Neuronal stem cell (in vitro differentiated cells): ENCODE measurements around the gene RXFP2.

Experiments
- DNase-seq: peaks from one replicate; pipeline ENCODE4 v3.0.0-alpha.2; 2013; ENCODE audit warnings: low spot score
- H2AFZ ChIP-seq: one replicate; pipeline ENCODE4 v1.6.1; 2013; ENCODE audit warnings: mild to moderate bottlenecking, low read length, inconsistent platforms
- H2AK5ac ChIP-seq: 2 replicates; pipeline ENCODE4 v1.6.1; 2013; ENCODE audit warnings: low read depth, mild to moderate bottlenecking, inconsistent platforms, low read length, moderate library complexity, mixed read lengths
- H2BK120ac ChIP-seq: 2 replicates; pipeline ENCODE4 v1.6.1; 2013; ENCODE audit warnings: low read depth, mild to moderate bottlenecking, inconsistent platforms, low read length, moderate library complexity, mixed read lengths
- H2BK12ac ChIP-seq: one replicate; pipeline ENCODE4 v1.6.1; 2013; ENCODE audit warnings: low read length, inconsistent platforms
- H2BK15ac ChIP-seq: 2 replicates; pipeline ENCODE4 v1.6.1; 2013; ENCODE audit warnings: mild to moderate bottlenecking, low read length, inconsistent platforms, mixed read lengths
- H2BK5ac ChIP-seq: one replicate; pipeline ENCODE4 v1.6.1; 2013; ENCODE audit warnings: inconsistent platforms, mild to moderate bottlenecking, low read length, moderate library complexity
- H3K14ac ChIP-seq: one replicate; pipeline ENCODE4 v1.6.1; 2013; ENCODE audit warnings: low read length, inconsistent platforms
- H3K18ac ChIP-seq: 2 replicates; pipeline ENCODE4 v1.6.1; 2013; ENCODE audit warnings: low read length, inconsistent platforms
- H3K23ac ChIP-seq: 2 replicates; pipeline ENCODE4 v1.6.1; 2013; ENCODE audit warnings: low read depth, mild to moderate bottlenecking, mixed read lengths, low read length, inconsistent platforms; ENCODE audit not compliant: poor library complexity
- H3K27ac ChIP-seq: replicated peaks from 3 replicates; pipeline ENCODE4 v1.5.1; 2013; ENCODE audit warnings: low read length, inconsistent platforms
- H3K27me3 ChIP-seq, 3 experiments: 2 replicates each; pipeline ENCODE4 v1.6.1; 2013; ENCODE audit warnings: low read length in 3 of 3, mild to moderate bottlenecking in 2 of 3, inconsistent platforms in 1 of 3, low read depth in 1 of 3, mixed read lengths in 1 of 3, moderate library complexity in 1 of 3; ENCODE audit not compliant: control insufficient read depth in 3 of 3, insufficient read depth in 3 of 3
- H3K36me3 ChIP-seq, 2 donors: replicated peaks in 1 of 2; 2 replicates each; pipeline ENCODE4 v1.6.1; 2013; ENCODE audit warnings: low read length in 2 of 2; ENCODE audit not compliant: control insufficient read depth in 2 of 2, insufficient read depth in 2 of 2
- H3K4ac ChIP-seq: 2 replicates; pipeline ENCODE4 v1.6.1; 2013; ENCODE audit warnings: inconsistent platforms, mild to moderate bottlenecking, low read length, moderate library complexity
- H3K4me1 ChIP-seq, 2 donors: 1 replicate in 1 of 2; 2 replicates in 1 of 2; pipeline ENCODE4 v1.6.1; 2013; ENCODE audit warnings: low read length in 2 of 2, low read depth in 1 of 2; ENCODE audit not compliant: control insufficient read depth in 2 of 2, insufficient read depth in 1 of 2
- H3K4me2 ChIP-seq: one replicate; pipeline ENCODE4 v1.6.1; 2013; ENCODE audit warnings: mild to moderate bottlenecking, low read length, inconsistent platforms; ENCODE audit not compliant: insufficient read depth, poor library complexity, severe bottlenecking
- H3K4me3 ChIP-seq, 2 donors: 2 replicates each; pipeline ENCODE4 v1.5.1; 2013; ENCODE audit warnings: low read length in 2 of 2, mild to moderate bottlenecking in 2 of 2, inconsistent platforms in 1 of 2, moderate library complexity in 1 of 2
- H3K79me1 ChIP-seq: one replicate; pipeline ENCODE4 v1.6.1; 2013; ENCODE audit warnings: low read depth, mild to moderate bottlenecking, inconsistent platforms, low read length, moderate library complexity
- H3K9ac ChIP-seq: one replicate; pipeline ENCODE4 v1.6.1; 2013; ENCODE audit warnings: mild to moderate bottlenecking, low read depth, low read length, inconsistent platforms; ENCODE audit not compliant: poor library complexity
- H3K9me3 ChIP-seq, 2 donors: replicated peaks in 1 of 2; 2 replicates each; pipeline versions ENCODE3 to v1.6.1; 2013; ENCODE audit warnings: low read length in 2 of 2, mild to moderate bottlenecking in 2 of 2, inconsistent platforms in 1 of 2, low read depth in 1 of 2, mixed read lengths in 1 of 2, moderate library complexity in 1 of 2; ENCODE audit not compliant: control insufficient read depth in 2 of 2, insufficient read depth in 1 of 2
- H4K8ac ChIP-seq: one replicate; pipeline ENCODE4 v1.6.1; 2013; ENCODE audit warnings: low read depth, mild to moderate bottlenecking, inconsistent platforms, low read length, moderate library complexity
- H4K91ac ChIP-seq: one replicate; pipeline ENCODE4 v1.6.1; 2013; ENCODE audit warnings: low read length, low read depth, mild to moderate bottlenecking, inconsistent platforms; ENCODE audit not compliant: poor library complexity
- WGBS, 2 donors: extraction: QIAGEN DNeasy Blood & Tissue Kit; methylation state at CpG; one replicate each; pipeline ENCODE4 v1.1.7; 2013; ENCODE audit warnings: missing lambda C conversion rate in 2 of 2, mixed read lengths in 1 of 2; ENCODE audit not compliant: insufficient read length in 2 of 2, insufficient replicate concordance in 1 of 2; ENCODE audit errors: extremely low coverage in 2 of 2; 5-methylcytosine and 5-hydroxymethylcytosine counted together

RXFP2 gene

GRCh38 chr13:31764556-31764955, 25.2 kb downstream of the RXFP2 start:
- H3K27ac ChIP-seq: no peak overlapping the region
- no peak overlapping the region for H3K9ac ChIP-seq
- H3K4me1 ChIP-seq: no peaks in the 10 kb centered on the region
- H3K23ac ChIP-seq: no peak overlapping the region
- H3K36me3 ChIP-seq: no peaks in the 10 kb centered on the region
- H3K18ac ChIP-seq: no peak overlapping the region
- H2BK12ac ChIP-seq: no peak overlapping the region
- no peak overlapping the region for H2BK5ac ChIP-seq
- no peak overlapping the region for H2BK120ac ChIP-seq
- H3K4me2 ChIP-seq: no peak overlapping the region
- no peaks in the 10 kb centered on the region for H3K27me3 ChIP-seq
- no CpG with 5 or more reads among the region's 2 CpGs for WGBS, 2 donors
- no peak overlapping the region for H4K8ac ChIP-seq
- H3K79me1 ChIP-seq: no peaks in the 10 kb centered on the region
- no peak overlapping the region for H3K14ac ChIP-seq
- no peak for DNase-seq
- no peak overlapping the region for H2AK5ac ChIP-seq
- H2AFZ ChIP-seq: no peak overlapping the region
- H4K91ac ChIP-seq: no peak overlapping the region
- H3K9me3 ChIP-seq: no peaks in the 10 kb centered on the region
- H3K4ac ChIP-seq: no peak overlapping the region
- H2BK15ac ChIP-seq: no peak overlapping the region
- H3K4me3 ChIP-seq: no peak overlapping the region

GRCh38 chr13:31765138-31765785, 25.9 kb downstream of the RXFP2 start:
- Histone ChIP-seq H2BK12ac (no peak overlapping the region), H3K27ac (no peak overlapping the region), H2BK15ac (no peak overlapping the region), H3K4me1 (no peaks in the 10 kb centered on the region), H3K27me3 (no peaks in the 10 kb centered on the region), H3K23ac (no peak overlapping the region), H3K4ac (no peak overlapping the region), H3K18ac (no peak overlapping the region), H3K36me3 (no peaks in the 10 kb centered on the region), H3K14ac (no peak overlapping the region), H4K8ac (no peak overlapping the region), H3K4me3 (no peak overlapping the region), H3K9ac (no peak overlapping the region), H3K79me1 (no peaks in the 10 kb centered on the region), H3K4me2 (no peak overlapping the region), H2BK5ac (no peak overlapping the region), H2BK120ac (no peak overlapping the region), H2AFZ (no peak overlapping the region), H2AK5ac (no peak overlapping the region), H3K9me3 (no peaks in the 10 kb centered on the region), H4K91ac (no peak overlapping the region)
- no CpG with 5 or more reads among the region's 2 CpGs for WGBS, 2 donors
- no peak for DNase-seq

GRCh38 chr13:31767175-31767900, 28.0 kb downstream of the RXFP2 start:
- Histone ChIP-seq H2AFZ (no peak overlapping the region), H2BK12ac (no peak overlapping the region), H3K79me1 (no peaks in the 10 kb centered on the region), H2BK120ac (no peak overlapping the region), H3K4ac (no peak overlapping the region), H2AK5ac (no peak overlapping the region), H4K8ac (no peak overlapping the region), H2BK5ac (no peak overlapping the region), H3K4me2 (no peak overlapping the region), H3K27me3 (no peaks in the 10 kb centered on the region), H3K18ac (no peak overlapping the region), H3K23ac (no peak overlapping the region), H3K4me1 (no peaks in the 10 kb centered on the region), H3K36me3 (no peaks in the 10 kb centered on the region), H2BK15ac (no peak overlapping the region), H3K9me3 (no peaks in the 10 kb centered on the region), H3K9ac (no peak overlapping the region), H3K14ac (no peak overlapping the region), H3K27ac (no peak overlapping the region), H4K91ac (no peak overlapping the region), H3K4me3 (no peak overlapping the region)
- DNase-seq: no peak
- no CpG with 5 or more reads among the region's 4 CpGs for WGBS, 2 donors

GRCh38 chr13:31768351-31768750, 29.0 kb downstream of the RXFP2 start:
- Histone ChIP-seq H3K9me3 (no peaks in the 10 kb centered on the region), H2BK12ac (no peak overlapping the region), H3K4me2 (no peak overlapping the region), H3K4me1 (no peaks in the 10 kb centered on the region), H3K79me1 (no peaks in the 10 kb centered on the region), H2AFZ (no peak overlapping the region), H2BK15ac (no peak overlapping the region), H4K8ac (no peak overlapping the region), H2BK120ac (no peak overlapping the region), H3K18ac (no peak overlapping the region), H3K14ac (no peak overlapping the region), H4K91ac (no peak overlapping the region), H3K23ac (no peak overlapping the region), H3K27ac (no peak overlapping the region), H3K9ac (no peak overlapping the region), H3K4me3 (no peak overlapping the region), H2AK5ac (no peak overlapping the region), H3K27me3 (no peaks in the 10 kb centered on the region), H2BK5ac (no peak overlapping the region), H3K4ac (no peak overlapping the region), H3K36me3 (no peaks in the 10 kb centered on the region)
- no peak for DNase-seq
- no CpG with 5 or more reads among the region's 1 CpG for WGBS, 2 donors
